OCI-LY1 (cell line): ENCODE data around the gene ISOC1.

Source experiments
- CTCF ChIP-seq: fragments of 200-600 bp; sonication (generic), shearing (Covaris generic); IDR thresholded peaks from 2 replicates; pipeline ENCODE4 v1.5.1; 2017; ENCODE audit warnings: mild to moderate bottlenecking, antibody characterized with exemption, low read length, moderate library complexity, mixed read lengths
- EZH2 ChIP-seq: fragments of 200-600 bp; sonication (generic), shearing (Covaris generic); IDR thresholded peaks from 2 replicates; pipeline ENCODE4 v1.8.0; 2017; ENCODE audit warnings: borderline replicate concordance, mixed run types, mild to moderate bottlenecking, antibody characterized with exemption, low read length, moderate library complexity, mixed read lengths

GRCh38 chr5:129104915-129105455 is 10.4 kb downstream of the ISOC1 start:
- TF ChIP-seq CTCF (no peak), EZH2 (no peak)
